Measurements from ENCODE around the gene SKI.
A peak's percentile ranks its signal among the peaks of the same experiment; 100 is the strongest.
"Not testable (repeated sequence)": the region's sequence is repeated elsewhere in the genome, so short reads cannot be mapped to it uniquely, and the experiment has no call there.

SKI gene

GRCh38 chr1:2247045-2247394 lies 18.9 kb downstream of the SKI start:
- DNase-seq (ENCODE audit: low read depth): not testable (repeated sequence)

DNA sequence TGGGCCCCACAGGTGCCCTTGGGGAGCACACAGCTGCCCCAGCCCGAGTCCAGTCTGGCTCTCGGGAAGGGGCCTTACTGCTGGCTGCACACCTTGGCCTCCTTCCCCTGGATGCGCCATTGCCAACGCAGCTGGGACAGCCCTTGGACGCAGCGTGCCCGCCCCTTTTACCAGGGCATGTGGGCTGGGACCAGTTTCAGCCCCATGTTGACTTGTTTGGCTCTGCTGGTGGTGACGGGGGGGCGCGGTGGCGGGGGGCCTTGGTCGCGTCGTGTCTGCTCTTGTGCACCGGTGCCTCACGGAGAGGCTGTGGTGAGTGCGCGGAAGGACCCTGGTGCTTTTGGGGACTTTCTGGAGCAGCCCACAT lies 19.6 kb downstream of the SKI start:
- no peak for DNase-seq (ENCODE audit: low read depth)

GRCh38 chr1:2248127-2248826 lies 20.2 kb downstream of the SKI start:
- no peak for DNase-seq (ENCODE audit: low read depth)

- no peak for DNase-seq (ENCODE audit: low read depth)
Measured at GRCh38 chr1:2248854-2249558, 20.9 kb downstream of the SKI start.

DNA sequence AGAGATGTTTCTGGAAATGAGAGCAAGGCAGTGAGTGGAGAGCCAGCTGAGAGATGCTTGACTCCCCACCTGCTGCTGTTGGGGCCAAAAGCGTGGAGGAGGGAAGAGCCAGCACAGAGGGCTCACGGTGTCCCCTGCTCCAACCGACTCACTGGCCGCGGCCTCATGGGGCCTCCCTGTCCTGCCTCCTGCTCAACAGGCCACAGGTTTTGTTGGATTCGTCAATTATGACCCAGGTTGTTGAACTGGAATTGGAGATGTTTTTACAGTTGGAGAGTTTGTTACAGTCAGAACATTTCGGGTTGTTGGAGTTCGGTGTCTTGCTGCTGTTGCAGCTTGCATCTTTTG lies 21.4 kb downstream of the SKI start:
- no peak for DNase-seq (ENCODE audit: low read depth)

GRCh38 chr1:2250721-2251281 lies 22.7 kb downstream of the SKI start:
- DNase-seq (ENCODE audit: low read depth): no peak

DNA sequence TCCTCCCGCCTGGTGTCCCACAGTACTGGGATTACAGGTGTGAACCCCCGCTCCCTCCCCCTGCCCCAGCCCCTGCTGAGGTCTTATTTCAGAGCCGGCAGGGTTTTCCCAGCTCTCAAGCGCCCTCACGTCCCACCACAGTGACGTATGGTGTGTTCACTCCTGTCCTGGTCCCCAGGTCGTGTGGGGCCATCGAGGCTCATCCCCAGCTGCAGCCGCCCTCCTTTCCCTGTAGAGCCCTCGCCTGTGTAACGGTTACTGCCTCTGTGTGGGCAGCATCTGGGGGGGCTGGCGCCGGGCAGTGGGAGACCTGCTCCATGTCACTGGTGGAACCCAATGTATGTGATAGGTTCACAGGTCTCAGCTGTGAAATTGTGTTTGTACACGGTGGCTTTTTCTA lies 23.2 kb downstream of the SKI start:
- DNase-seq (ENCODE audit: low read depth): no peak

- DNase-seq (ENCODE audit: low read depth): no peak
Measured at GRCh38 chr1:2251786-2252185, 23.7 kb downstream of the SKI start.

GRCh38 chr1:2252423-2252822 lies 24.3 kb downstream of the SKI start:
- DNase-seq (ENCODE audit: low read depth): no peak

GRCh38 chr1:2253036-2253796 lies 25.1 kb downstream of the SKI start:
- DNase-seq (ENCODE audit: low read depth): no peak

GRCh38 chr1:2253797-2254480 lies 25.8 kb downstream of the SKI start:
- no peak for DNase-seq (ENCODE audit: low read depth)

DNA sequence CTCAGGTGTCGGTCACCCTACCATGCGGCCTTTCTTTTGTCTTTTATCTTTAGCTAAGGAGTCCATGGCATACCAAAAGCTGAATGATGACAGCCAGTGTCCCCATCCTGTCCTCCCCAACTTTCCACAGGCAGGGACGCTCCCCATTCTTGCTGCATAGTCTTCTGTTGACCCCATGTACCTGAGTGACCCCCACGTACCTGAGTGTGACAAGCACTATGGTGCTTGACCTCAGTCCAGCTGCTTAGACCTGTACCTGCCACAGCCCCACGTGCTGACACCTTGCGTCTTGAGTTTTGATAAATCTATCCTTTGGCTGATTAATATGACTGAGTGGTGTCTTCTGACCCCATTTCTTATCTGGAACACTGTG lies 26.9 kb downstream of the SKI start:
- DNase-seq (ENCODE audit: low read depth): no peak

DNA sequence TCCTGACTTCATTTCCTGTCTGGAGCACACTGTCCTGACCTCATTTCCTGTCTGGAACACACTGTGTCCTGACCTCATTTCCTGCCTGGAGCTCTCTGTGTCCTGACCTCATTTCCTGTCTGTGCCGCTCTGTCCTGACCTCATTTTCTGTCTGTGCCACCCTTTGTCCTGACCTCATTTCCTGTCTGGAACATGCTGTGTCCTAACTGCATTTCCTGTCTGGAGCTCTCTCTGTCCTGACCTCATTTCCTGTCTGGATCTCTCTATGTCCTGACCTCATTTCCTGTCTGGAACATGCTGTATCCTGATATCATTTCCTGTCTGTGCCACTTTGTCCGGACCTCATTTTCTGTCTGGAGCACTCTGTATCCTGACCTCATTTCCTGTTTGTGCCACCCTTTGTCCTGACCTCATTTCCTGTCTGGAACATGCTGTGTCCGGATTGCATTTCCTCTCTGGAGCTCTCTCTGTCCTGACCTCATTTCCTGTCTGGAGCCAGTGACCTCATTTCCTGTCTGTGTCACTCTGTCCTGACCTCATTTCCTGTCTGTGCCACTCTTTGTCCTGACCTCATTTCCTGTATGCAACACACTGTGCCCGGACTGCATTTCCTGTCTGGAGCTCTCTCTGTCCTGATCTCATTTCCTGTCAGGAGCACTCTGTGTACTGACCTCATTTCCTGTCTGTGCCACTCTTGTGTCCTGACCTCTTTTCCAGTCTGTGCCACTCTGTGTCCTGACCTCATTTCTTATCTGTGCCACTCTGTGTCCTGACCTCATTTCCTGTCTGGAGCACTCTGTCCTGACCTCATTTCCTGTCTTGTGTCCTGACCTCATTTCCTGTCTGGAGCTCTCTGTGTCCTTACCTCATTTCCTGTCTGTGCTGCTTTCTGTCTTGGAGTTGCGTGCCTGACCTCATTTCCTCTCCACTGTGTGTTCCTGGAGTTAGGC lies 27.6 kb downstream of the SKI start:
- peak; percentile 83 for DNase-seq (ENCODE audit: low read depth)

DNA sequence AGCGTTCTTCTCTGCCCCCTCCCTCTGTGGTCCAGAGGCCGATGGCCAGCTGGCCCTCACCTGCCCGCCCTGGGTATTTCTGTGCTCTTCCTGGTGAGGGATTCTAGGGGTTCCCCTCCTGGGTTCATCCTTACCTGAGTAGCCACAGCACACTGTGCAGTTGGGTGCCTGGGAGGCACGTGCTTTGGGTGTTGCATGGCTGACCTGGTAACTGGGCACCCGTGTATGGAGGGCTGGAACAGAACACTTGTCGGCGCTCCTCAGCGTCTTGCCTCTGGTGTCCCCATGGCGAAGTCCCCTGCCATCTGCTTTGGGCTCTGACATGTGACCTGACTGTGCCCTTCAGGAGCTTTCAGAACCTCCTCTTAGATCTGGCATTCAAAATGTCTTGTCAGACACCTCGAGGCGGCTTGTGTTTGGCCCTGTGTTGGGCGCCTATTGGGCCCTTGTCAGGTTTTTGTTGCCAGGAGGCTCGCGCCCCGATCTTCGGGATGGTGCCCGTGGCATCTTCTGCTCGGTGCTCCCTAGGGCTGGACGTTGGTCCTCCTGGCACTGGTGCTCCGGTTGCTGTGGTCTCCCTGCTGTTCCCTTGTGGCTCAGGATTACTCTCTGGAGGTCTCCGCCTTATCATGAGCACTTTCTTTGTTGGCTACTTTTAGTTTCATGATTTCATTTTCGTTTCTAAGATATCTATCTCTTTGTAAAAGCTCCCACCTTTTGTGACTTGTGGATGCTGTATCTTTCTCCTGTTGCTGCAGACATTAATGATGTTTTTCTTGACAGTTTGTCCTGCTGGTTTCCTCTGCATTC lies 28.5 kb downstream of the SKI start:
- no peak for DNase-seq (ENCODE audit: low read depth)

DNA sequence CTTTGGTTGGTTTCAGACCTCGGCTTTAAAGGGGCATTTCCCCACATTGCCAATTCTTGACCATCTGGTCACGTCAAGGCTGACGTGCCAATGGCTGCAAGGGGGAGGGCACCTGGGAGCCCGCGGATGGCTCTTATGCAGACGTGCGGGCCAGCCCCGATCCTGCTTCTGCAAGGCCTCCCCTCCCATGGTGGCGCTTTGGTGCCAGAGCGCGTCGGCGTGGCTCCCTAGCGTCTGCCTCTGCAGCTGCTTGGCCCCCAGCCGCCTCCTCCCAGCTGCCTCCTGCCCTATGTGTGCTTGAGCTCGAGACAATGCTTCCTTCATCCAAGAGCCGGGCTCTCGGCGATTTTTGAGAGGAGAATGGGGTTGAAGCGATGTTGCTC lies 29.1 kb downstream of the SKI start:
- no peak for DNase-seq (ENCODE audit: low read depth)

GRCh38 chr1:2258122-2258681 lies 30.1 kb downstream of the SKI start:
- no peak for DNase-seq (ENCODE audit: low read depth)

DNA sequence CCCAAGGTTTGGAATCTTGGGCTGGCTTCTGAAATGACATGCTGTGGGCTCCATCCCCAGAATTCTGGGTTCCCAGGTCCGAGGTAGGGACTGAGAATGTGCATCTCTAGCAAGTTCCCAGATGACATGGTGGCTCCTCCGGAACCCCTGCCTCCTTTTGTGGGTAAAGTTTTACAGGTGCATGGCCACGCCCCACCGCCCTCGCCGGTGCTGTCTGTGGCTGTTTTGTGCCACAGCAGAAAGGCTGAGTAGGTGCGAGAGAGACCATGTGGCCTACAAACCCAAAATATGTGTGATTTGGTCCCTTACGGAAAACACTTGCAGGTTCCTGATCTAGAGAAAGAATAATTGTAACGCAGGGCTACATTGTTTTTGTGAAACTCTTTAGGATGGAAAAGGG lies 30.9 kb downstream of the SKI start:
- DNase-seq (ENCODE audit: low read depth): no peak

DNA sequence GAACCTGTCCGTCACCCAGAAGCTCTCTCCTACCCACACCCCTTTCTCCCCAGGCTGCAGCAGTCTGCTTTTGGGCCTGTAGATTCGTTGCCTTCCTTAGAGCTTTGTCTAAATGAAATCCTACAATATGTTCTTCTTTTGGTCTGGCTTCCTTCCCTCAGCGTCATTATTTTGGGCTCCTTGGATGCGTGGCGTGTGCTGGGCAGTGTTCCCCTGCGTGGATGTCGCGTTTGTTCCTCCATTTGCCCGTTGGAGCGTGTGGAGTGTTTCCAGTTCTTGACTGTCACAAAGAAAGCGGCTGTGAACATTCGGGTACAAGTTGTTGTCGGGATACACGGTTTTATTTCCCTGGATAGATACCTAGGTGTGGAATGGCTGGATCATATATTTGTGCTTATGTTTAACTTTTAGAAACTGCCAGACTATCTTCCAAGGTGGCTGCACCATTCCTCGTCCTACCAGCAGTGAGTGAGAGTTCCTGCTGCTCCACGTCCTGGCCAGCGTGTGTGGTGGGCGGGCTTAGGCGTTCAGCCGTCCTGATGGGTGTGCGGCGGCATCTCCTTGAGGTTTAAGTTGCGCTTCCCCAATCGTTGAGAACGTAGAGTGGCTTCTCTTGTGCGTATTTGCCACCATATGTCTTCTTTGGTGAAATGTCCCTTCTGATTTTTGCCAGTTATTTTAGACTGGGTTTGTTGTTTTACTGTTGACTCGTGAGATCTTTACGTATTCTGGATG lies 31.7 kb downstream of the SKI start:
- DNase-seq (ENCODE audit: low read depth): no peak

- not testable (repeated sequence) for DNase-seq (ENCODE audit: low read depth)
Measured at GRCh38 chr1:2260470-2260869, 32.4 kb downstream of the SKI start.

GRCh38 chr1:2260917-2261316 lies 32.8 kb downstream of the SKI start:
- no peak for DNase-seq (ENCODE audit: low read depth)

Data from ELR (cell line).